HG03439 (cell line): ENCODE measurements around the gene POMGNT2.
"Not testable (repeated sequence)": the region's sequence is repeated elsewhere in the genome, so short reads cannot be mapped to it uniquely, and the experiment has no call there.

Experiments
- ATAC-seq: cut with Tn5 transposase; IDR thresholded peaks from one replicate; pipeline ENCODE4 v1.9.1; 2021; ENCODE audit warnings: mild to moderate bottlenecking, moderate library complexity; ENCODE audit not compliant: unreplicated experiment

The POMGNT2 gene

GRCh38 chr3:43077261-43077660 is 28.6 kb downstream of the POMGNT2 start:
- ATAC-seq = no peak

GRCh38 chr3:43076857-43077256 is 29.0 kb downstream of the POMGNT2 start:
- ATAC-seq = no peak

- ATAC-seq = no peak
Observed at GRCh38 chr3:43075904-43076661, 29.8 kb downstream of the POMGNT2 start.

- no peak for ATAC-seq
Observed at GRCh38 chr3:43074901-43075689, 30.8 kb downstream of the POMGNT2 start.

GRCh38 chr3:43074482-43074881 is 31.4 kb downstream of the POMGNT2 start:
- no peak for ATAC-seq

- ATAC-seq = no peak
Observed at GRCh38 chr3:43073836-43074220, 32.1 kb downstream of the POMGNT2 start.

GRCh38 chr3:43073116-43073835 is 32.6 kb downstream of the POMGNT2 start:
- no peak for ATAC-seq

- ATAC-seq = no peak
Observed at GRCh38 chr3:43072361-43072760, 33.5 kb downstream of the POMGNT2 start.

- no peak for ATAC-seq
Observed at GRCh38 chr3:43071313-43071893, 34.5 kb downstream of the POMGNT2 start.

- not testable (repeated sequence) for ATAC-seq
Observed at GRCh38 chr3:43070670-43071069, 35.2 kb downstream of the POMGNT2 start.

- ATAC-seq = no peak
Observed at GRCh38 chr3:43063114-43063513, 42.8 kb downstream of the POMGNT2 start.

GRCh38 chr3:43062564-43063040 is 43.3 kb downstream of the POMGNT2 start:
- no peak for ATAC-seq

GRCh38 chr3:43062040-43062563 is 43.8 kb downstream of the POMGNT2 start:
- no peak for ATAC-seq

GRCh38 chr3:43061101-43061895 is 44.6 kb downstream of the POMGNT2 start:
- ATAC-seq = no peak

GRCh38 chr3:43059456-43059855 is 46.4 kb downstream of the POMGNT2 start:
- no peak for ATAC-seq

GRCh38 chr3:43055806-43056770 is 49.8 kb downstream of the POMGNT2 start:
- no peak for ATAC-seq

GRCh38 chr3:43055393-43055792 is 50.5 kb downstream of the POMGNT2 start:
- ATAC-seq = no peak

GRCh38 chr3:43054754-43055153 is 51.1 kb downstream of the POMGNT2 start:
- ATAC-seq = no peak

- no peak for ATAC-seq
Observed at GRCh38 chr3:43053291-43053690, 52.6 kb downstream of the POMGNT2 start.
